ENCODE results near the gene ZNF76.

The ZNF76 gene

DNA sequence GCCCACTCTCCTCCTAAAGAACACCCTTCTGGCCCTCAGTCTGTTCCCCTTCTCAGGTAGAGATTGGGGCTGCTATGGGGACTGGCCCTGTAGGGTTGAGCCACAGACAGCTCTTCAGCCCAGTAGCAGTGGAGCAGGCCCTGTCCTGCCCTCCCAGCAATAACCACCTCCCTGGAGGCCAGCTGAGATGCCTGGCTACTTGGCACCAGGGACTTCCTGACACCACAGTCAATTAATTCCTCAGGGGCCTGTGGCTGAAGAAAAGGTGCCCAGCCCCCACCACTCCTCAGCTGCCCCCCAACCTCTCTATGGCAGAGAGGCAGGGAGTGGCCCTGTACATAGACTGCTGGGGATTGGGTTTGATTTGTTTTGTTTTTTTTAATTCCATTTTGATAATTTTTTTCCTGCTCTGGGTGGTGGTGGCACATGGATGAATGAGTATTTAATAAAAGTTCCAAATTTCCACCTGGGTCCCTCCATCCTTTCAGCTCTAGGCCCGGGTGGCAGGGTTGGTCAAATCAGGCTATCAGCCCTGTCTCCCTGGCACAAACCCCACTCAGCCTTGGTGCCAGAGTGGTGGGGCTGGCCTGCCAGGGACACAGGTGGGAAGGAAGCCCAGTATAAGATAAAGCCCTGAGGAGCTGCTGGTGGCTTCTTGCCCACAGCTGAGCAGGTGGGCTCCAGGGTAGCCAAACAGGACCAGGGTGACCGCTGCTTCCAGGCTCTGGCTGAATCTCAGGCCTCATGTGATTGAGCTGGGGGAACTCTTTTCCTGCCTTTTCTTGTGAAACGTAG lies 36.2 kb downstream of the ZNF76 start:
- H3K9me3 ChIP-seq (ENCODE audit: severe bottlenecking): no peaks in the 10 kb centered on the region
- no peak for TF ChIP-seq CTCF (IDR thresholded peaks at IDR 0.05; ENCODE audit: poor library complexity, severe bottlenecking)
- no peaks in the 10 kb centered on the region for H3K4me1 ChIP-seq (ENCODE audit: insufficient read depth, poor library complexity, severe bottlenecking)
- H3K27me3 ChIP-seq (ENCODE audit: insufficient read depth, poor library complexity, severe bottlenecking): no peaks in the 10 kb centered on the region
- no peak for ATAC-seq (ENCODE audit: low read depth)
- H3K4me3 ChIP-seq (ENCODE audit: severe bottlenecking): no peak overlapping the region
- DNase-seq (ENCODE audit: low spot score): no peak
- no peak overlapping the region for H3K27ac ChIP-seq (ENCODE audit: poor library complexity, severe bottlenecking)
- peaks cover 5% of the 10 kb centered on the region; the same call in 1 of the 2 replicates for H3K36me3 ChIP-seq (ENCODE audit: low read depth)

DNA sequence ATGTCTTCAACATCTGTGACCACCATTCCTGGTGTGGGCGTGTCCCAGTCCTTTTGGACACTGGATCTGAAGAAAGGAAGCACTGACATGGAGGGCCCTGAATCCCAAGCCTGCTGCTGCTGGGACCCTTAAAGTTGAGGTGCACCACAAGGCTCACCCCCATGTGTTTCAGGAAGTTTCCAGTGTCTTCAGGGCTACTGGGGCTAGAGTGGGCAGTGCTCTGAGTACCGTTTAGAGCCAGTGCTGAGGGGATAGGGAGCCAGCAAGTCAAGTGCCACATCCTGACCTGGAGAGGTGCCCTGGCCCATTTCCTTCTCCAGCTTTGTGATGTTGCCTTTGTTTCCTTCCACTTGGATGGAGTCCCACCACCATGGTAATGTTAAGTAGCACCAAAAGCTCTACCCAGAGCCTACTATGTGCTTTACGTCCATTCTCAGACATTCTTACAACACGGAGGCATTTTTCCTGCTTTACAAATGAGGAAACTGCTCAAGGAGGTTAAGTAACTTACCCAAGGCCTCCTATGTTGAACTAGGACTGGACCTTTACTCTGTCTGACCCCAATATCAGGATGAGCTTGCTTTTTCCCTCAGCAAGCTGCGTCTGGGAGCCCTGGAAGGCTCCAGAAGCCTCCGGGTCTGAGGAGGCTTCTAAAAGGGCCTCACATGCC lies 37.5 kb downstream of the ZNF76 start:
- Histone ChIP-seq H3K27ac (ENCODE audit: poor library complexity, severe bottlenecking) (peak overlapping the region; percentile 73), H3K36me3 (ENCODE audit: low read depth) (peaks cover 5% of the 10 kb centered on the region; the same call in 1 of the 2 replicates), H3K4me1 (ENCODE audit: insufficient read depth, poor library complexity, severe bottlenecking) (no peaks in the 10 kb centered on the region), H3K9me3 (ENCODE audit: severe bottlenecking) (no peaks in the 10 kb centered on the region), H3K27me3 (ENCODE audit: insufficient read depth, poor library complexity, severe bottlenecking) (no peaks in the 10 kb centered on the region), H3K4me3 (ENCODE audit: severe bottlenecking) (no peak overlapping the region)
- ATAC-seq (ENCODE audit: low read depth) (no peak), DNase-seq (ENCODE audit: low spot score) (no peak)
- TF ChIP-seq CTCF (IDR thresholded peaks at IDR 0.05; ENCODE audit: poor library complexity, severe bottlenecking): no peak

DNA sequence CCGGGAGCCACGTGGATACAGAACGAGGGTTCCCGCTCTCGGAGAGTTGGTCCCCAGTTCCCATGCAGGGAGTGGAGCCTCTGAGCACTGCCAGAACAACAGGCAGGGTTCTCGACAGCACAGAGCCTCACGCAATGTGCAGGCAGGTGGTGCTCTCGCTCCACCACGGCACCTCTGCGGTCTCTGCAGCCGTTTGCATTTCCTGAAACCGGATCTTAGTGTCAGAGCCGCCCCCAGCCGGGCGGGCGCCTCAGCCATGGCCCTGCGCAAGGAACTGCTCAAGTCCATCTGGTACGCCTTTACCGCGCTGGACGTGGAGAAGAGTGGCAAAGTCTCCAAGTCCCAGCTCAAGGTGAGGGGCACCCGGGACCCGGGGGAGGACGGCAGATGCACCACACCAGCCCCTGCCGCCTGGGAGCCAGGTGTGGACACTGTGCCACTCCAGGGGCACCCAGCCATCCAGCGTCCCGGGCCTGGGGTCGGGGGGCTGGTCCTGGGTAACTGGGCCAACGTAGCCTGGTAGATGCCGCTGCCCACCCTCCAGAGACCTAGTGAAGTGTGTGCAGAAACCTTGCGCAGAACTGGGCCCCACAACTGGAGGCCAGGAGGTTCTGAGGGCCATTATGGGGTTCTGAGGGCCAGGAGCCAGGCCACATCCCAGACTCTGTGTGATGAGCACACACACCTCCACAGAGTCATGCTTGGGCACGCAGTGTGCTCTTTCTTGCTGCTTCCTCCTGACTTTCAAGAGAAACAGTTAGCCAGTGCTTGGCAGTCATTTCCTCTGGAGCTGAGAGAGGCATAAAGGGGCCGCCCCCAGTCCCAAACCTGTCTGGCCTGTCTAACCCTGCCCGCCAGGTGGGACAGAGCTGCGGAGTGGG lies 38.3 kb downstream of the ZNF76 start, which contains the start of gene DEF6:
DEF6 (plus strand) TSS at position 218 of the 881 bp plus-strand sequence; CDS start at position 257, 39 bp downstream.
- DNase-seq (ENCODE audit: low spot score): no peak
- Histone ChIP-seq H3K27ac (ENCODE audit: poor library complexity, severe bottlenecking) (peak within 1 kb of the TSS; percentile 73), H3K27me3 (ENCODE audit: insufficient read depth, poor library complexity, severe bottlenecking) (no peaks in the 10 kb centered on the region), H3K36me3 (ENCODE audit: low read depth) (peaks cover 5% of the 10 kb centered on the region; the same call in 1 of the 2 replicates), H3K4me1 (ENCODE audit: insufficient read depth, poor library complexity, severe bottlenecking) (peaks cover 7% of the 10 kb centered on the region), H3K4me3 (ENCODE audit: severe bottlenecking) (peak within 1 kb of the TSS; percentile 43), H3K9me3 (ENCODE audit: severe bottlenecking) (no peaks in the 10 kb centered on the region)
- TF ChIP-seq CTCF (IDR thresholded peaks at IDR 0.05; ENCODE audit: poor library complexity, severe bottlenecking): peak; percentile 97
- ATAC-seq (ENCODE audit: low read depth): peak; percentile 91

DNA sequence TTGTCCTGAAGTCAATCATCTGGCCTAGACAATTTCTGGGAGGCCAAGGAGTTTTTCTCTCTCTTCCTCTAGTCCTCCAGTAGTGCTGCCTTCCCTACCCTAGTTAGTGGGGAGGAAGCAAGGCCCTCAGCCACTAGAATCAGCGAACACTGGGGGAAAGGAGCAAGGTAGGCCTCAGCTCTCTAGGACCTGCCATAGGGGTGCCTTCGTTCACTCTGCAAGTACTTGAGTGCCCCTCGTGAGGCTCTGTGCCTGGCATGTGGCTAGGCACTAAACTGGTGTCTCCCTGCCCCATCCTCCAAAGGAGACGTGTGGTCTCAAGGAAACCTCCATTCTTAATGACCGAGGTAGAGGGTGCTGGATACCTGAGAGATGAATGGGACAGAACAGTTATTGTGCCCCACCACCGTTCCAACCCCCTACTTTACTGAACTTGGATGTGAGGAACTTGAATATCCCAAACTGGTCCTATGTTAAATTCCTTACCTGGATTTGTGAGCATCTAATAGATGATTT lies 39.1 kb downstream of the ZNF76 start:
- Histone ChIP-seq H3K9me3 (ENCODE audit: severe bottlenecking) (no peaks in the 10 kb centered on the region), H3K4me3 (ENCODE audit: severe bottlenecking) (peak overlapping the region; percentile 43), H3K36me3 (ENCODE audit: low read depth) (peaks cover 5% of the 10 kb centered on the region; the same call in 1 of the 2 replicates), H3K4me1 (ENCODE audit: insufficient read depth, poor library complexity, severe bottlenecking) (peaks cover 14% of the 10 kb centered on the region), H3K27me3 (ENCODE audit: insufficient read depth, poor library complexity, severe bottlenecking) (no peaks in the 10 kb centered on the region), H3K27ac (ENCODE audit: poor library complexity, severe bottlenecking) (peak overlapping the region; percentile 73)
- ATAC-seq (ENCODE audit: low read depth) (no peak), DNase-seq (ENCODE audit: low spot score) (no peak)
- TF ChIP-seq CTCF (IDR thresholded peaks at IDR 0.05; ENCODE audit: poor library complexity, severe bottlenecking): no peak
